GM21367 (cell line): ENCODE measurements around the gene RFX2.
"Not testable (repeated sequence)": the region's sequence is repeated elsewhere in the genome, so short reads cannot be mapped to it uniquely, and the experiment has no call there.

Experiments used
- ATAC-seq: cut with Tn5 transposase; IDR thresholded peaks from one replicate; pipeline ENCODE4 v1.9.1; 2021; ENCODE audit not compliant: unreplicated experiment

The RFX2 gene

GRCh38 chr19:6110360-6110977 is at the start of gene RFX2:
RFX2 (minus strand) TSS chr19:6110500; CDS start chr19:6047496, 63,004 bp downstream.
- ATAC-seq, result peak; percentile 85

DNA sequence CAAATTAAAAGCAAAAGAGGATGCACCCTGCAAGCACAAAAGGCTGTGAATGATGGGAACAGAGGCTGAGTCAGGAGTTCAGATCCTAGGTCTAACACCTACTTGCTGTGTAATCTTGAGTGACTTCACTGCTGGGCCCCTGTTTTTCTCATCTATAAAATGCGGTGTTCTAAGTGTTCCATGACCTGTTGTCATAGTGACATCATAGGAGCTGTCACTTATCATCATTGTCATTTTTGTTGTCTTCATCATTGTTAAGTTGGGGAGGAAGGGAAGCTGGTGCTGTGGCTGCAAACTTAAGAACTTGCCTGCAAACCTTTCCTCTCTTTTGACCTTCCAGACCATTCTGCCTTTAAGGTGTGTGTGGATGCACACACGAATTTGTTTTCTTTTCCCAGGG is 45.7 kb upstream of the RFX2 start:
- ATAC-seq, result no peak

GRCh38 chr19:6150289-6150688 is 40.0 kb upstream of the RFX2 start:
- ATAC-seq, result no peak

DNA sequence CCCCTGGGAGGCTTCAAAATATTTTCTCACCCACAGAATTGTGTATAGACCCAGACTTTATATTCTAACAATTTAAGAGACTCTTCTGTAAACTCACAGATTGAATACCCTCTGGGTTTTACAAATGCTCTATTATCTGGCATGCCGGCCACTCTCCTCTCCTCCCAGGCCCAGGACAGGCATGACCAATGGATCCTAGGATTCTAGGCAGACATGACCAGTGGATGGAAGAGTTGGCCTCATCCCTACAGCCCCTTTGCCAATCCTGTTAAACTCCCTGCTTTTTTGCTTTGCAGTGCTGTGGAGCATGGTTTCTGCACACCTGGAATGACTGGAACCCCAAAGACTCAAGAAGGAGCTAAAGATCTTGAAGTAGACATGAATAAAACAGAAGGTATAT is 30.9 kb upstream of the RFX2 start:
- ATAC-seq, result no peak

GRCh38 chr19:6138511-6138910 is 28.2 kb upstream of the RFX2 start:
- ATAC-seq, result no peak

DNA sequence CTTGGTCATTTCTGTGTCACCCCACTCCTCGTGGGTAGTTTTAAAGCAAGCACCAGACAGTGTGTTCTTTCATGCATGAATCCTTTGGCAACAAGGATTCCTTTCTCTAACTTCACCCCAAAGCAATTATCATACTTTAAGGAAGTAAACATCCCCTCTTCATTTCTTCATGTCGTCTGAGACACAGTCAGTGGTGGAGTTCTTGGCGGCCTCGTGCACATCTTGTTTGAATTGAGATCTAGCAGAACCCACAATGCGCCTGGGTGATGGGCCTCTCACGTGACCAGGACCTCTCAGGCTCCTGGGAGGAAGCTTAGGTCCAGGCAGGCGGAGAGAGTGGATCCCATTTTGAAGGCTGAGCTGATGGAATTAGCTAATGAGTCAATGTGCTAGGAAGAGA is 27.8 kb upstream of the RFX2 start:
- no peak for ATAC-seq

DNA sequence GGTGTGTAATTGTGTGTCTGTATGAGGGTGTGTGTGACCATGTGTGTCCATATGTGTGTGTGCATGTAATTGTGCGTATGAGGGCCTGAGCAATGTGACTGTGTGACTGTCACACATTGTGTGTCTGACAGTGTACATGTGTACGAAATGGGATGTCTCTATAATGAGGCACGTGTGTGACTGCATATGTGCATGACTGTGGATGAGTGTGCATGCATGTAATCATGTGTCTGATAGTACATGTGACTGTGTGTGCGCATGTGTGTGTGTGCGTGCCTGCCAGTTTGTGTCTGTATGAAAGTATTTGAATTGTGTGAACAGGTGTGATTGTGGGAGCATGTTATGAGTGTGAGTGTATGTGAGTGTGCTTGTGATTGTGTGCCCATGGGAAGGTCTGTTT is 22.9 kb upstream of the RFX2 start:
- no peak for ATAC-seq

DNA sequence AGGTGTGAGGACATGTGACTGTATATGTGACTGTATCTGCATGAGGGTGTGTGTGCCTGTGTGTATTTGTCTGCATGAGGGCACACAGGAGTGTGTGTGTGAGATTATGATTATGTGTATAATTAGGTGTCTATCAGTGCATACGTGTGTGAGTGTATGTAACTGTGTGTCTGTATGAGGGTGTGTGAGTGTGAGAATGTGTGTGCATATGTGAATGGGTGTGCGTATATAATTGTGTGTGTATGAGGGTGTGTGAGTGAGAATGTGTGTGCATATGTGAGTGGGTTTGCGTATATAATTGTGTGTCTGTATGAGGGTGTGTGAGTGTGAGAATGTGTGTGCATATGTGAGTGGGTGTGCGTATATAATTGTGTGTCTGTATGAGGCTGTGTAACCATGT is 22.2 kb upstream of the RFX2 start:
- ATAC-seq, result no peak

- no peak for ATAC-seq
These were observed 17.5 kb upstream of the RFX2 start for GRCh38 chr19:6127716-6128335.

- ATAC-seq, result no peak
These were observed 16.2 kb upstream of the RFX2 start for GRCh38 chr19:6126335-6126974.

- ATAC-seq, result no peak
These were observed 15.3 kb upstream of the RFX2 start for GRCh38 chr19:6125571-6125989.

GRCh38 chr19:6119031-6119430 is 8.7 kb upstream of the RFX2 start:
- no peak for ATAC-seq

GRCh38 chr19:6118043-6118442 is 7.7 kb upstream of the RFX2 start:
- no peak for ATAC-seq

GRCh38 chr19:6117534-6117933 is 7.2 kb upstream of the RFX2 start:
- no peak for ATAC-seq

GRCh38 chr19:6116749-6117430 is 6.6 kb upstream of the RFX2 start:
- no peak for ATAC-seq

DNA sequence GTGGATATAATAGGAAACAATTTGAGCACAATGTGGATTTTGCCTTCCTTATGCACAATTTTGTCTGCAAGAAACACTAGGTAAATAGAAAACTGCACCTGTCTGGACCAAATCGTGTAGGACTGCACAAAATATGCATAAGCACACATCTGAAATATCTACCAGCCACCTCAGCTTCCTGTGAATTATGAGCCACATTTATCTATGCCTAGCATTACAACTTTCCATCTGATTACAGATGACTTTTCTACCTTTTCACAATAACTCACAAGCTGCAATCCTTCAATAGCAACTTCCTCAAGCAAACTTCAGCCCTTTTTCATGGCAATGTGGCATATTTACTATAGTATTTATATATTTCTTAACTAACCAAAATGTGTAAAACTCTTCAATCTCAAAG is 5.7 kb upstream of the RFX2 start:
- no peak for ATAC-seq

DNA sequence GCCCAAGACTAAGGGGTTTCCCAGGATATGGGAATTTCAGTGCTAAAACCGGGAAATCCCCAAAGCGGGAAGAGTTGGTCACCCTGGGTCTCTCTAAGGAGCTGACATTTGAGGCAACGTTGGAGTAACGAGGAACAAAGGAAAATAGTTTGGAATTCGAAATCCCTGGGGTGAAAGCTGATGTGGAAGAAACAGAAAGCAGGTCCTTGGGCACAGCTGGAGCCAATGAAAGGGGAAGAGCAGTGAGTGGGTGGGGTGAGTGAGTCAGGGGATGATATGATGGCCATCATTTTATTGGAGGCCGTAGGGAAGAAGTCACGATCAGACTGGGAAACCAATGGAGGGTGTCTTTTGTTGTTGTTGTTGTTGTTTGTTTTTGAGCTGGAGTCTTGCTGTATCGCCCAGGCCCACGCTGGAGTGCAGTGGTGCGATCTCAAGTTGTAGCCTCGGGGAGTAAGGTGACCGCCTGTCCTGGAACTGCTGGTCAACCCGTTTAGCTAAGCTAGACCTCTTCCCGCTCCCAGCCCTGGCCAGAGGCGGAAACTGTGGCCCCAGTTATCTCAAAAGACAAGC is 3.4 kb upstream of the RFX2 start:
- ATAC-seq, result no peak

- ATAC-seq, result no peak
These were observed 353 bp downstream of the RFX2 start for GRCh38 chr19:6109947-6110346.

DNA sequence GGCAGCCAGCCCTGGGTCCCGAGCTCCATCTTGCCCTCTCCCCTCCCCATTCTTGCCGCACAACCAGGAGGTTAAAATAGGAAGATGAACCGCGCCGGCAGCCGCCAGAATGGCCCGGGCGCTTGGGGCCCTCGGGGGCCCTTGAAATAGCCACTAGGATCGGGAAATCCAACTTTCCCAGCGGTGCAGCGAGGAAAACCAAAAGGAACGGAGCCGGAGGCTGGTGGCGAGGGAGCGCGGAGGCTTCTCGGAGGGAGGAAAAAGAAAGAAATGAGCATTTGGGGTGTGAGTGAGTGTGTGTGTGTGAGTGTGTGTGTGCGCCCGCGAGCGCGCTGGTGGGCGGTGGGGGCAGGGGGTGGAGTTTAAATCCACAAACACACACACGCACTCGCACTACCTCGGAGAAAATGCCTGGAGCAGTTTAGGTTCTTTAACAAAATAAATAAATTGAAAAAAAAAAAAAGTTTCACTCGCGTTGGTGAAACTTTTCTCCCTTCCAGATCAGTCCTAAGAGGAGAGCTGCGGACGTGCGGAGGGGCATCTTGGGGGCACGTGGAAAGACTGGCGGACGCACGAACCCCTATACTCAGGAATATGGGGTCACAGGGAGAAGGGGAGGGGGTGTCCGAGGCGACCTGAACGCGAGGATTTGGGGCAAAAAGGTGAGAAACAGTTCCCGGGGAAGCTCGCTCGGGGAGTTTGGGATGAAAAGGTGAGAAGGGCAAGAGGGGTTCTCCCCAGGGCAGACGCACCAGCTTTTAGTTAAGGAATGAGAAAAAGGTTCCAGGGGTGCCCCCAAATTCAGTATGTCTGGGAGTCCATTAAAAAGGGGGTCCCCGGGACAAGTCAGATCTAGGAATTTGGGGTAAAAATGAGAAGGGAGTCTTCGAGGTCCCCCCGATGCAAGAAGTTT is 1.3 kb downstream of the RFX2 start:
- no peak for ATAC-seq

GRCh38 chr19:6106643-6107294 is 3.5 kb downstream of the RFX2 start:
- not testable (repeated sequence) for ATAC-seq
